NCI-H146 treated with DMSO at 0.1 percent for 48 hours (cell line): ENCODE results near the gene PTGR1.
"Not testable (repeated sequence)": the region's sequence is repeated elsewhere in the genome, so short reads cannot be mapped to it uniquely, and the experiment has no call there.

ENCODE experiments used
- DNase-seq: peaks from one replicate; lab custom pipeline; 2025; ENCODE audit not compliant: unreplicated experiment; lab: John Stamatoyannopoulos, UW

The PTGR1 gene

GRCh38 chr9:111599092-111599954 lies at the start of gene PTGR1:
TSS of gene PTGR1 (minus strand) at chr9:111599647. CDS start at chr9:111597422, 2,225 bp downstream.
- peak; percentile 3 for DNase-seq

GRCh38 chr9:111649016-111649415 lies 49.6 kb upstream of the PTGR1 start:
- DNase-seq, result no peak

- DNase-seq, result no peak
Observed at GRCh38 chr9:111648066-111648465, 48.6 kb upstream of the PTGR1 start.

- no peak for DNase-seq
Observed at GRCh38 chr9:111646417-111646816, 47.0 kb upstream of the PTGR1 start.

GRCh38 chr9:111645806-111646205 lies 46.4 kb upstream of the PTGR1 start:
- no peak for DNase-seq

GRCh38 chr9:111644195-111644772 lies 44.8 kb upstream of the PTGR1 start:
- no peak for DNase-seq

GRCh38 chr9:111637421-111637950 lies 38.0 kb upstream of the PTGR1 start:
- DNase-seq, result no peak

GRCh38 chr9:111634860-111635259 lies 35.4 kb upstream of the PTGR1 start:
- no peak for DNase-seq

- DNase-seq, result no peak
Observed at GRCh38 chr9:111633389-111633736, 33.9 kb upstream of the PTGR1 start.

GRCh38 chr9:111632695-111633388 lies 33.4 kb upstream of the PTGR1 start:
- DNase-seq, result no peak

GRCh38 chr9:111632060-111632459 lies 32.6 kb upstream of the PTGR1 start:
- DNase-seq, result no peak

- peak; percentile 92 for DNase-seq
Observed at GRCh38 chr9:111631214-111631971, 31.9 kb upstream of the PTGR1 start, which contains the start of gene DNAJC25. TSS of gene DNAJC25 (plus strand) at chr9:111631334. CDS start at chr9:111631408, 74 bp downstream.

GRCh38 chr9:111630964-111631213 lies 31.4 kb upstream of the PTGR1 start:
- no peak for DNase-seq

GRCh38 chr9:111630182-111630963 lies 30.9 kb upstream of the PTGR1 start:
- DNase-seq, result no peak

- no peak for DNase-seq
Observed at GRCh38 chr9:111628411-111628810, 29.0 kb upstream of the PTGR1 start.

- DNase-seq, result no peak
Observed at GRCh38 chr9:111627260-111627963, 28.0 kb upstream of the PTGR1 start.

GRCh38 chr9:111622626-111623025 lies 23.2 kb upstream of the PTGR1 start:
- DNase-seq, result no peak

- no peak for DNase-seq
Observed at GRCh38 chr9:111621895-111622480, 22.5 kb upstream of the PTGR1 start.

- not testable (repeated sequence) for DNase-seq
Observed at GRCh38 chr9:111617349-111617748, 17.9 kb upstream of the PTGR1 start.
